NOMO-1 treated with DMSO at 0.1 percent for 48 hours (cell line): ENCODE data around the gene VPS45.

ENCODE experiments used
- DNase-seq: peaks from one replicate; lab custom pipeline; 2025; ENCODE audit not compliant: unreplicated experiment; lab: John Stamatoyannopoulos, UW

Gene VPS45

DNA sequence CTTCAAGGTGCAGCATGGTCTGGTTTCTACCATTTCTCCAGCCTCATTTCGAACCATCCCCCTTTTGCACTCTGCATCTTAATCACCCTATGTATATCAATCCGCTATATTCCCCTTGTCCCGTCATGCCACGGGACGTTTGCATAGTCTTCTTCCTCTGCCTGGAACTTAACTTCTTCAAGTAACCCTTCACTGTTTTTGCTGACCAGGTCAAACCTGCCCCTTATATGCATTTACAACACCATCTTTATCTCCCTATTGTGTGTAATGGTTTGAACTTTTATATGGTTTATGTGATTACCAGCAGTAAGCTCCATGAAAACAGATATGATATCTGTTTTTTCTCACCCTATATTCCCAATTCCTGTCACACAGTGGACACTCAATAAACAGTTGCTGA is 2.3 kb downstream of the VPS45 start:
- DNase-seq: no peak

- peak; percentile 48 for DNase-seq
Observed at GRCh38 chr1:150072959-150073358, 5.4 kb downstream of the VPS45 start.

GRCh38 chr1:150073516-150073915 is 5.9 kb downstream of the VPS45 start:
- no peak for DNase-seq

GRCh38 chr1:150076066-150076465 is 8.5 kb downstream of the VPS45 start:
- no peak for DNase-seq

DNA sequence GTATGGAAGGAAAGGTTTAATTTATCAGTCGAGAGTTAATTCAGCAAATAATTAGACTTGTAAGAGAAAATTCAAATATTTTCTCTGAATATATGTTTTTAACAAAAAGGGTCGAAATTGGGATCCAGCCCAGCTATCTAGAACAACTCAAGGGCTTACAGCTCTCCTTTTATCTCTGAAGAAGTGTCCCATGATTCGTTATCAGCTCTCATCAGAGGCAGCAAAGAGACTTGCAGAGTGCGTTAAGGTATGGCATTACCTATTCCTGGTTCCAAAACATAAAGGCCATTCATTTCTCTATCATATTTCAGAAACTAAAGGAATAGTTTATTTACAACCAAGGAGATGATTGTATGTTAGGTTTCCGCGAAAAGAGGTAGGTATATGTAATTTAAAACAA is 9.4 kb downstream of the VPS45 start:
- no peak for DNase-seq

GRCh38 chr1:150080784-150081183 is 13.2 kb downstream of the VPS45 start:
- DNase-seq: no peak

GRCh38 chr1:150082494-150082893 is 14.9 kb downstream of the VPS45 start:
- DNase-seq: no peak

- no peak for DNase-seq
Observed at GRCh38 chr1:150083907-150084306, 16.3 kb downstream of the VPS45 start.

- no peak for DNase-seq
Observed at GRCh38 chr1:150085406-150085805, 17.8 kb downstream of the VPS45 start.

DNA sequence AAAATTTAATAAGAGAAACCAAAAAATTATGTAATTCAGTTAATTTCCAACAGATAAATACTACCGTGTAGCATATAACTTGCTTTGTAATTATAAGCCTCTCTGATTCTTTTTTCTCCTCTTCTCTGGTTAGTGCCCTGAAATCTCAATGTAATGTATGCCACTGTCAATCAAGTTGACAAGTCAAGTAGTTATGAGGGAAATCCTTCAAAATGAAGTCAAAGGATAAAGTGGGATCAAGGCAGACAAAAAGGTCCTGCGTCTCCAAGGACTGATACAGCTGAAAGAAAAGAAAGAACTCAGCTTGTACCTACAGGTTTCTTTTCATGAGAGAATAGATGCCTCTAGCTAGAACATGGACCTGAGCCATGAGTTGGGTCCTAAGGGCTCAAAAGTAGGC is 19.8 kb downstream of the VPS45 start:
- no peak for DNase-seq

- DNase-seq: peak; percentile 86
Observed at GRCh38 chr1:150089846-150090520, 22.4 kb downstream of the VPS45 start.

DNA sequence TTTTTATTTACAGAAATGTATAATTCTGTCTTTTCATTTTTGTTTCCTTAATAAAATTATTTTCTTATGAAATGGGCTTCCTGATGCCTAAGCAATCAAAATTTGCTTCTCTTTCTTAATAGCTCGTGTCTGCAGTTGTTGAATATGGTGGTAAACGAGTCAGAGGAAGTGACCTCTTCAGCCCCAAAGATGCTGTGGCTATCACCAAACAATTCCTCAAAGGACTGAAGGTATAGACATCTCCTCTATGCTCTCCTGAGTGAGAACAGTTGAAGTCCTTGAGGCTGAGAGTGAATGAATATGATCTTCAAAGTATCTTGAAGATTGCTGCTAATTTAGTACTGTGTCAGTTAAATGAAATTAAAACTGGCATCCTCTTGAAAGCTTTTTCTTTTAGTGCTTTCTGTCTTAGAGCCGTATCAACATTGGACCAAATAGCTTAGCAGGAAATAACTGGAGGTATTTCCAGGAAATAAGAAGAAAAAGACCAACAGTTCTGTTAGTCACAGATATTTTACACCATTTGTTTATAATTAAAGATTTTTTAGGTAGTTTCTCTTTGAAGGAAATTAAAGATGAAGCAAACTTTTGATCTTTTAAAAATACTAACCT is 24.7 kb downstream of the VPS45 start:
- DNase-seq: no peak

GRCh38 chr1:150093805-150094204 is 26.2 kb downstream of the VPS45 start:
- no peak for DNase-seq

DNA sequence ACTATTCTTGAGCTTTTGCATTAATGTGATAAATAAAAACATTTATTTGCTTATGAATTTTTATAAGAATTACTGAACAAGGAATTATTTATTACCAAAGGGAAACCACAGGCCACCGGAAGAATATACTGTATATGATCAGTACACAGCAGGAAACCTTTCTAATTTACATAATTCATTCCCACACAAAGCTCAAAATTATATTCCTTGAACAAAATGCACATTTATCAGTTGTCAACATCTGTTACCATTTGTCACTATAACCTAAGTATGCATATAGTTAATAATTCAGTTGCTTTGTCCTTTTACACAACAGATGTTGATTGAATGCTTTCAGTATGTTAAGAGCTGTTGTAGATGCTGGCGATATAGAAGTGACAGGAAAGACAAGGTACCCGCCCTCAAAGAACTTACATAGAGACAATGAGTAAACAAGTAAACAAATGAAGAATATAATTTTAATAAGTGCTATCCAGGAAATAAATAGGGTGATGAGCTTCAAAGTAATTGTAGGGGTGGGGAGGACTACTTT is 27.2 kb downstream of the VPS45 start:
- no peak for DNase-seq

DNA sequence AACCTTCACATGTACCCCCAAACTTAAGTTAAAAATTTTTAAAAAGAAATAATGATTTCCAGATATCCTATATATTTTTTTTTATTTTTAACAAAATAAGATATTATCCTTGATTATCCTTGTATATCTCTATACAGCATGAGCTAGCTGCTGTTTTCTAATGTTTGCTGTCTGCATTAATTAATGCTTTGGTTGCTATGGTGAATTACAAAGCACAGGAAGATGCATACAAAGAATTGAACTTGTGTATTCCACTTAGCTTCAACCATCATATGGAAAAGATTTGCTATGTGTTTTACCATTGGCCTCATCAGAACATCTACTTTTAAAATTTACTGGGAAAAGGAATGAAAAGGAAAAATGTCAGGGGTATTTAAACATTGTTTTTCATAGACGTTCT is 35.4 kb downstream of the VPS45 start:
- DNase-seq: no peak

GRCh38 chr1:150106341-150106740 is 38.8 kb downstream of the VPS45 start:
- DNase-seq: no peak

- no peak for DNase-seq
Observed at GRCh38 chr1:150109586-150109985, 42.0 kb downstream of the VPS45 start.

DNA sequence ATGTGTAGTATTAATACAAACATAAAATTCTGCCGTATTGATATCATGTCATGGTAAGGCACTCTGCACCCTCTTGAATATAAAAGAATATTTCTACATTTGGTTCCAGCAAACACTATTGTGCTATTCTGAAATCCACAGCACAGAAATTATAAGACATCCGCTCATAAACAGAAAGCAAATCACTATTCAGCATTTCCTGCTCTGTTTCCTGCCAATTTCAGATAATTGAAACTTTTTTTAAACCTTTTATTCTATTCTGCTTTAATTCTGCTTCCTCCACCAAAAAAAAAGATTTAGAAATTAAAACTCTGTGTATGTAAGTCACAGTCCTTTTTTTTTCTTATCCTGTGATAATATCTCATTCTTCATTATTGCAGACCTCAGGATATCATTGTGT is 42.5 kb downstream of the VPS45 start:
- no peak for DNase-seq

DNA sequence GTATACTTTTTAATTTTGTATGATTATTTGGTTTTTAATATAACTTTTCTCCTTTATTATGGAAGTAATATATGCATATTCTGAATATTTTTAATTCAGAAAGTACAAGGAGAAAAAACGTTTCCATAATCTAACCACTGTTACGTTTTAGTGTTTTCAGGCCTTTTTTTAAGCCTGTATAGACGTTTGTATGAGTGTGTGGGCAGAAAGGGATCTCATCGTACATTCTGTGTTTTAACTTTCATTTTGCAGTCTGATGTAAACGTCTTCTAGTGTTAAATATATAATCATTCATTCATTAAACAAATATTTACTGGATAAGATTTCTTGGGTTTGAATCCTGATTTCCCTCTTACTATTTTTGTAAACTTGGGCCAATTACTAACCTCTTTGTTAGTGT is 44.1 kb downstream of the VPS45 start:
- DNase-seq: no peak

- DNase-seq: no peak
Observed at GRCh38 chr1:150115121-150115520, 47.5 kb downstream of the VPS45 start.

GRCh38 chr1:150118716-150119115 is 51.1 kb downstream of the VPS45 start:
- DNase-seq: no peak

DNA sequence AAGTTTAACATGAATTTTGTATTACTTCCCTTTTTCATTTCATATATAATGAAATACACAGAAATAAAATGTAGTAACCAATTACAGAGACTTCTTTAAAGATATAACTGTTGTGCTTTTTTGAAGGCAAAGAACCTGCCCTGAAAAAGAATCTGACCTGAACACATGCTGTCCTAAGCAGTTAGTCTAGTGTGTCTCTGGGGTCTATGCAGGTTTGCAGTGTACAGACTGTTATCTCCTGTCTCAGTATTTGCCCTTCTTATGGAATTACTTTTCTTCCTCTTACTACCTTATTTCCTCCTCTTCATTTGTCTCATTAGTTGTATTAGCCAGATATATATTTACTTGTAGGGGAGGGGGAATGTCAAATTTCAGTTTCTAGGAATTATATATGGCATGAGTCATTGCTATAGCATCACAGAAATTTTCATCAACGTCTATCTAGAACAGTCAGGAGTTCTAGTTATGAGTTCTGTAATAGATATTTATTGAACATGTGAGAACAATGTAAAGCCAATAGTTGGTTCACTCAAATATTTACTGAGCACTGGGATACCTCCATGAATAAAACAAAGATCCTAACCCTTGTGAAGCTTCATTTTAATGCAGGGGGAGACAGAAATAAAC is 53.8 kb downstream of the VPS45 start:
- no peak for DNase-seq
